GM21737 (cell line): ENCODE measurements around the gene CNGB1.
"Not testable (repeated sequence)": the region's sequence is repeated elsewhere in the genome, so short reads cannot be mapped to it uniquely, and the experiment has no call there.

Source experiments
- ATAC-seq: cut with Tn5 transposase; IDR thresholded peaks from one replicate; pipeline ENCODE4 v1.9.1; 2021; ENCODE audit warnings: mild to moderate bottlenecking, moderate library complexity; ENCODE audit not compliant: unreplicated experiment

The CNGB1 gene

DNA sequence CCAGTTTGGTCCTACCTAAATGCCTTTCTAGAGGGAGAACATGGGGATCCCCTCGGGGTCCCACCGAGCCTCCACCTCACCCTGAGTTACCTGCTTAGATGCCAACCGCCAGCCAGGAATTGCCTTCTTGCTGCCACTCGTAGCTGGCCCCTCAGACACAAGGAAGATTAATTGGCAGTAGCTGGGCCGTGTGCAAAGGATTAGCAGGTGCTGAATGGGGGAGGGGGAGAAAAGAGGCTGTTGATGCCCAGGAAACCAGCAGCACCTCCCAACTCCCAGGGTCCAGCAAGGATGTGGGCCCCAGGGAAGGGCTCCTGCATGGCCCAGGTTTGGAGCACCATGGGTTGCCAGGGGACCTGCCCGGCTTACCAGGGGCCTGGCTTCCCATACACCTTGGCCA lies at the start of gene CNGB1:
Gene CNGB1 (minus strand): TSS at position 159 of the 400 bp plus-strand sequence. CDS start 3,842 bp downstream, outside the sequence.
- ATAC-seq: no peak

- no peak for ATAC-seq
Measured at GRCh38 chr16:58019866-58020538, 49.1 kb upstream of the CNGB1 start.

GRCh38 chr16:58018803-58019202 lies 47.9 kb upstream of the CNGB1 start:
- no peak for ATAC-seq

- no peak for ATAC-seq
Measured at GRCh38 chr16:58016840-58017446, 46.0 kb upstream of the CNGB1 start.

DNA sequence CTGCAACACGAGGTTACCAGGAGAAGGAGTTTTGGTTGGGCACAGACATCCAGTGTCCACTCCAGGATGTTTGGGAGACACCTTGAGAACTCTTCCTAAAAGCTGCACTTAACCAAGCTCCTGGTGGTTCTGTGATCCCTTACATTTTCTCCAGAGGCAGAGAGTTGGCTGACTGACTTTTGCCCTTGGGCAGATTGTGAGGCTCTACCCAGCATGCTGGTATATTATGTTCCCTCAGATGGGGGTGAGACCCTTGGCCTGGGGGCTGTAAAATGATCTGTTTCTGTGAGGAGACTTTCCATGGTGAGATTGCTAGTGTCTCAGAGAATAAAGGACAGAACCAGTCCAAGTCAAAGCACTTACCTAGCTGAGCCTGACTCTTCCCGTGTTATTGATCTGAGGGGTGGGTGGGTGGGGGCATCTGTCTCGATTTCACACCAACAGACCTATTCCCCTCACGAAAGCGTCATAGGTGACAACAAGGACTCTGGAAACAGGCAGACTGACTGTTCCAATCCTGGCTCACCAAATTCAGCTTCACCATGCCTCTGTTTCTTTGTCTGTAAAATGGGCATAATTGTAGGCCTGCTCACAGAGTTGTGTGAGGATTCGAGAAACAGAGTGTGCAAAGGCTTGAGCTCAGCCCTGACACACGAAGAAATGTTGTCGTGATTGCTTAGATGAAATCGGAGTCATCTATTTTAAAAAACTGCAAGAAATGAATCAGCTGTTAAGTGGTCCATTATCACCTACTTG lies 42.5 kb upstream of the CNGB1 start:
- no peak for ATAC-seq

GRCh38 chr16:58012481-58012880 lies 41.6 kb upstream of the CNGB1 start:
- no peak for ATAC-seq

- ATAC-seq: no peak
Measured at GRCh38 chr16:58011652-58012051, 40.7 kb upstream of the CNGB1 start.

DNA sequence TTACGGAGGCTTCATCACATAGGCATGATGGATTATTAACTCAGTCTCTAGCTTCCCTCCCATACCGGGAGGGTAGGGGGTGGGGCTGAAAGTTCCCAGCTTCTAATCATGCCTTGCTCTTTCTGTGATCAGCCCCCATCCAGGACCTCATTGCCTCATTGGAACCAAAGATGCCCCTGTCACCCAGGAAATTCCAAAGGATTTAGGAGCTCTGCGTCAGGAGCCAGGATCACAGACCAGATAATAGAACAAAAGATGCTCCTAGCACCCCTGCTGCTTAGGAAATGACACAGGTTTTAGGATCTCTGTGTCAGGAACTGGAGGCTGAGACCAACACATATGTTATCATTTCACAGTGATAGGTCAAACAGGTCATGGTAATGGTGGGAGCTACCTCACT lies 40.0 kb upstream of the CNGB1 start:
- no peak for ATAC-seq

DNA sequence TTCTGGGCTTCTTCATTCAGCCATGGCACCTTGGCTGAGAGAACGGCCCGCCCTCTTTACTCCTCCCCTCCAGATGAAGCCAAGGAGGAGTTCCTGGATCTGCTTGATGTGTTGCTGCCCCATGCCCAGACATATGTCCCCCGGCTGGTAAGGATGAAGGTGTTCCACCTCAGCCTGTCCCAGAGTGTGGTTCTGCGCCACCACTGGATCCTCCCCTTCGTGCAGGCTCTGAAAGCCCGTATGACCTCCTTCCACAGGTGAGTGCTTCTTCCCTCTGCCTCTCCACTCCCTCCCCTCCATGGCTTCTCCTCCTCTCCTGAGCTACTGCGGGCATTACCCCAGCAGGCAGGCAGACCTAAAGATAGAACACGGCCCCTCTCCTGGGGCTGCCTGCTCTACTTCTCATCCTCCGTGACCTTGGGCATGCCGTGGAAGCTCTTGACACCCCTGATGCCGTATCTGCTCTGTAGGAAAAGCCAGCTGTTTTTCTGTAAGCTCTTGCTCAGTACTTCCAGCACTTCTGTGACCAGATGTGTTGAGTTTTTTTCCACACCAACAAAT lies 39.0 kb upstream of the CNGB1 start:
- ATAC-seq: no peak

DNA sequence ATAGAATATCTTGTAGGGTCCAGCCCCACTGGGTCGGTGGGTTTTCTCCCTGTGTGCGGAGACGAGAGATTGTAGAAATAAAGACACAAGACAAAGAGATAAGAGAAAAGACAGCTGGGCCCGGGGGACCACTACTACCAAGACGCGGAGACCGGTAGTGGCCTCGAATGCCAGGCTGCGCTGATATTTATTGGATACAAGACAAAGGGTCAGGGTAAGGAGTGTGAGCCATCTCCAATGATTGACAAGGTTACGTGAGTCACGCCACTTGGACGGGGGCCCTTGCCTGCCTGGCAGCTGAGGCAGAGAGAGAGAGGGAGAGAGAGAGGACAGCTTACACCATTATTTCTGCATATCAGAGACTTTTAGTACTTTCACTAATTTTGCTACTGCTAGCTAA lies 33.8 kb upstream of the CNGB1 start:
- ATAC-seq: not testable (repeated sequence)

GRCh38 chr16:58002936-58003335 lies 32.0 kb upstream of the CNGB1 start:
- ATAC-seq: no peak

DNA sequence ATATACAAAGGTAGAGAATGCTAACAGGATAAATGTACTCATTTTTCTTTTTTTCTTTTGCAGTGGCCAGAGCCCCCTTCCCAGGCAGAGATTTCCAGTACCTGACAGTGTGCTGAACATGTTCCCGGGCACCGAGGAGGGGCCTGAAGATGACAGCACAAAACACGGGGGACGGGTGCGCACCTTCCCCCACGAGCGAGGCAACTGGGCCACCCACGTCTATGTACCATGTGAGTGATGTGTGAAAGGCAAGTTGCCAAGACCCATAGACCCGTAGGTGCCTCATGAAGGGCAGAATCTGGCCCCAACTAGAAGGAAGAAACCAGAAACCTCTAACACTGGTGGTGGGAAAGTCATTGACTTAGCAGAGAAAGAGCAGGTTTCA lies 31.5 kb upstream of the CNGB1 start:
- no peak for ATAC-seq

DNA sequence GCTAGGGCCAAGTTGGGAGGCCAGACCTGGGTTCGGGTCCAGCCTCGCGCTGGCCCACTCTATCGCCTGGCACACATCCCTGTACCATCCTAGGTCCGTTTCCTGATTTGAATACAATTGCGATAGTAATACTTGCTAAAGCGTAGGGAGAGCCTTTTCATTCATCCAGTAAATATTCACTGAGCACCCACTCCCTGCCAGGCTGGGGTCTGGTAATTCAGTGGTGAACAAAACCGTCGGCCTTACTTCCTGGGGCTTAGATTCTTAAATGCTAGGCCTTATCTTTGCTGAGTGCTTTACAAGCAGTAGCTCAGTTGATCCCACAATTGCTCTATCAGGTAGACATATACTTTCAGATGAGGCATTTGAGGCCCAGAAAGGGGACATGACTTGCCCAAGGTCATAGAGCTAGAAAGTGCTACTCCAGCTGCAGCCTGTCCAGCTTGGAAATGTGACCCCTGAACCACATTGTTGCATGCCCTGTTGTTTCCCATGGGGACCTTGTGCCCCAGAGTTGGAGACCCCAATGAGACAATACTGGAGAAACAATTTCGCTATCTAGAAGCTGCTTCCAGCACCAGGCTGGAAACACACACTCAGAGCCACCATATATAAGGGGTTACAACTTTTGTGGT lies 31.0 kb upstream of the CNGB1 start:
- ATAC-seq: no peak

DNA sequence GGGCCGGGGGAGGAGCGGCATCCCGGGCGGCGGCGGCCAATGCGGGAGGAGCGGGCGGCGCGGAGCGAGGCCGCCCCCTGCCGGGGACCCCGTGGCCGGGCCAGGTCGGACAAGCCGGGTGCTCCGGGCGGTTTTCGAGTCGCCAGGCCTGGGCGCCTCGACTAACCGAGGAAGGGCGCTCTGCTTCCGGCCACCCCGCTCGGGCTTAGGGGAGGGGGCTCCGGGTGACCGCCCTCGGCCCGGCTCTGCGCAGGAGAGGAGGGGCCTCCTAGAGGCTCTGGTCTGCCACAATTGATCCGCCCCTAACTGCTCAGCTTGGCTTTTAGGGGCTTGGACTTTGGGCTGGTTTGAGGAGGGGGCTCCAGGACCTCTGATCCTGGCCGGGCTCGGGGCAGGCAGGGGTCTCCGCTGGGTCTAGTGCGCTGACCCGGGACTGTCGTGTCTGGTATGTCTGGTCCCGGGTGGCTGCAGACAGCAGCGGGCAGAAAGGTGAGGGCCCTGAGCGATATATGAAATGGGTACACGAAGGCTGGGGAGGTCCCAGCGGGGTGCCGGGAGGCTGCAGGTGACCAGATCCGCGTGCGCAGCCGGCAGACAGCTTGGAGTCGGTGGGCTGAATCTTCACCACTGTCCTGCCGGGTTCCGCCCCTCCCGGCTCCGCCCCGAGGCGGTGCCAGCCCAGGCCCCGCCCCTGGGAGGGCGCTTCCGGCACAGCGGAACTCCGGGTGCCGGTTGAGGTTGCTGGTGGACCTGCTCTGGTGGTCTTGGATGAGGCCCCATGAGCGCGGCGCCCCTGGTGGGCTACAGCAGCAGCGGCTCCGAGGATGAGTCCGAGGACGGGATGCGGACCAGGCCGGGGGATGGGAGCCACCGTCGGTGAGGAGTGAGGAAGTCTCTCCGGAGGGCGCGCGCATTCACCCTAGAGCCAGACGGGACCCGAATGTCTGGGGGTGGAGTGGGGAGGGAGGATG lies 30.1 kb upstream of the CNGB1 start, which contains the start of gene USB1:
Gene USB1 (plus strand): TSS at position 702 of the 971 bp plus-strand sequence. CDS start 77 bp downstream, at position 779.
- peak; percentile 80 for ATAC-seq

DNA sequence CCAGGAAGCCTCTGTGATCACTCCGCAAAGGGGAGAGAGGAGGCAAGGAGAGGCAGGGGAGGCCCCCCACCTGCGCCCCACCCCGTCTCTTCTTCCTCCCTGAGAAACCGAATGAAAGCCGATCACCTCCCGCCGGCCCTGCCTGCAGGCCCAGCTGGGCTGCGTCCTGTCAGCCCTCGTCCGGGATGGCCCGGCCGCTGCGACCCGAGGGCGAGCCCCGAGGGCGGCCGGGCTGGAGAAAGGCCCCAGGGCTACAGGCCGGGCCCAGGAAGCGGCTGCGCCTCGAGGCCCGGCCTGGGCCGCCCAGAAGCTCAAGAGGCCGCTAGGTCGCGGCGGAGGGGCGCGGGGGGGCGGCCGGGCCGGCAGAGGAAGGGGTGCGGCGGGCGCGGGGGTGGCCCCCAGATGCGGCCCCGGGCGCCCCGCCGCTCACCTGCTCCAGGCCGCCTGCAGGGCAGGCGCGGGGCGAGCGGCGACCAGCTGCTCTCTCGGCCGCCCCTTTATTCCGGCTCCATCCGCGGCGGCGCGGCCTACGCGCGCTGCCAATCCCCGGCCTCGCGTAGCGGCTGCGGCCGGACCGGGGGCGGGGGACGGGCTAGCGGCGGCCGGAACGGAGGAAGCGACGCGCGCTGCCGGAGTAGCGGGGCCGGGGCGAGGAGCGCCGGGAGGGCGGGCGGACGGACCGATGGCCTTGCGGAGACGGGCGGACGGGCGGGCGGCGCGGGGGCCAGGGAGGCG lies 29.2 kb upstream of the CNGB1 start, which contains the start of gene ZNF319:
Gene ZNF319 (minus strand): TSS at position 702 of the 735 bp plus-strand sequence. CDS start 2,407 bp downstream, outside the sequence.
- ATAC-seq: peak; percentile 21

- no peak for ATAC-seq
Measured at GRCh38 chr16:57999366-57999970, 28.5 kb upstream of the CNGB1 start.

GRCh38 chr16:57998992-57999365 lies 28.1 kb upstream of the CNGB1 start:
- ATAC-seq: no peak

DNA sequence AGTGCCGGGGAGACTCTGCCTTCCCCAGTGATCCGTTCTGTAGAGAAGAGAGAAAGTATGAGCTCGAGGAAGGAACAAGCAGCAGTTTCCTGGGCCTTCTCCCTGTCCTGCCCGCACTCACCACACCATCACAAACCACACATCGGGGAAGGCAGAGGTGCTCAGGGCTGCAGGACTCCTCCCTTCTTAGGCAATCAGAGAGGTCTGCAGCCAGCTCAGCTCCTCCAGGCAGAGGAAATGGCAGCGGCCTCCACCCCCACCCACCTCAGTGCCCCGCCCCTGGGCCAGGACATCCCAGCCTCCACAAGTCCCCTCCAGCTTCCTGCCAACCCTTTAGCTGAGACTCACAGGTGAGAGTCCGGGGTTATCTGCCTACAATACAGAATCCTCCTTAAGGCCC lies 27.6 kb upstream of the CNGB1 start:
- no peak for ATAC-seq
